ENCODE measurements around the gene THEM4.
"Not testable (repeated sequence)": the region's sequence is repeated elsewhere in the genome, so short reads cannot be mapped to it uniquely, and the experiment has no call there.

The THEM4 gene

DNA sequence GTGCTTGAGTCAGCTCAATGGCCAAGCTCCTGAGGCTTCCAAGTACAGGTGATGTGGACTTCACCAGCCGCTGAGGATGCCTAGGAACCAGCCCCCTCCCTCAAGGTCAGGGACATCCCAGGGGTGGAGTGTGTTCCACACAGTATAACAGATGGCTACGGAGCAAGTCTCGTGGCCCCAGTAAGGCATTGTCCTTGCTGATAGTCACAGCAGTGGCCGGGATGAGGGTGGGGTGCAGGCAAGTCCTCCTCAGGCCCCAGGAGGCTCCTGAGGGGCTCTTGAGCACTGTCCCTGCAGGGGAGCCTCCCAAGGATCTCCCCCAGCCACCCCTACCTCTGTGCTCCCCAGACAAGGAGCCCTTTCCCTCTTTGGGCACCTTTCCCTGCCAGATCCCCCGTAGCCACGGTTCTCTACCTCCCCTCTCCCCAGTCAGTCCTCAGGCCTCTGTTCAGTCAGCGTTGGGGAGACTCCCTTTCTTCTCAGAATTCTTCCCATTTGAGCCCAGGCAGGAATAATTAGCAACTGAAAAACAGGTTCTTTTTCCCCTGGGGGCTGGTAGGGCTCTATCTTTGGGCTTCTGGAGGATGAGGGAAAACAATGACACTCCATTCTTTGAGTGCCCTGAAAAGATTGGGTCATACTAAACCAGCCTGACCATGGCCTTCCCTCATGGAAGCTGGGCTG is 48.7 kb downstream of the THEM4 start:
- DNase-seq, result no peak

DNA sequence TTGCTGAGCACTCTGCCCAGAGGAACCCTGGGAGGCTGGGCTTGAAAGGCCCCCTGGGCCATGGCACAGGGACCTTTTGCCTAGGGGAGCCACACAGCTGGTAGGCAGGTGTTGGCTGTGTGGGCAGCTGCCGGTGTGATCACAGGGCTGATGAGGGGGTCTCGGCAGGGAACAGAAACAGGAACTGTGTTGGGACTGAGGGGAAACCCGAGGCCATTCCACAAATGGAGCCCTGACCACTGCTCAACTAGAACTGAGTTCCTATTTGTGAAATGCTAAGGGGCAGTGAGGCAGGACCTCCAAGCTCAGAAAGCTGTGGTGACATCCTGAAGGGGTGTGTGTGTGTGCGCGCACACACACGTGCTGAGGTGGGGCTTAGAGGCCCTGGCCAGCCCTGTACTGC is 49.4 kb downstream of the THEM4 start:
- no peak for DNase-seq

DNA sequence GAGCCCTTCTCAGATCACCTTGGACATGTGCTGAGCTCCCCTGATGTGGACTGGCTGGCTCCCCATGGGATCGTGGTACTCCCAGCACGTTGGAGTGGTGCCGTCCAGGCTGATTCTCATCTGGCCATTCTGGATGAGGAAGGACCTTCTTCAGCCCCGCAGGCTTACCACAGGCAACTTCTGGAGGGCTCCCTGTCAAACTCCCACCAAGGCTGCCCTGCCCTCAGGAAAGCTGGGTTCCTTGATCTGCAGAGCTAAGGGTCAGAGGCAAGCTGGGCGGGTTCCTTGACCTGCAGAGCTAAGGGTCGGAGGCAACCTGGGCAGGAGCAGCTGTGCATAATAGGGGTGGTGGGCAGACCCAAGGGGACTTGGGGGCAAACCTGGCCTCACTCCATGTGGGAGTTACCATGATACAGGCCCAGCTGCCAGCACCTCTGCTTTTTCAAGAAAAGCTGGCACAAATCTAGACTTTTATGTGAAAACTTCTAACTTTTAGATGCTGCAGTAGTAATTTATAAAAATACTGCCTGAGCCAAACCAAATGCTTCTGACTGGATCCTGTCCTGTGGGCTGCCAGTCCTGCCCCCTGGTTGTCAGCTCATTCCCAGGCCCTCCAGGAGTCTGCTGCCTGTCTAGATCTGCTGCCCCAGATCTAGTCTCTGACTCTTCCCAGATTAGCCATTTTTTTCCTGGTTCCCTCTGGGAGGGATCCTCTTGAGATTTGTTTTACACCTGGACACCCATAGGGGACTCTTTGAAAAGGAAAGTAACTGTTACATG is 50.2 kb downstream of the THEM4 start:
- DNase-seq, result no peak

DNA sequence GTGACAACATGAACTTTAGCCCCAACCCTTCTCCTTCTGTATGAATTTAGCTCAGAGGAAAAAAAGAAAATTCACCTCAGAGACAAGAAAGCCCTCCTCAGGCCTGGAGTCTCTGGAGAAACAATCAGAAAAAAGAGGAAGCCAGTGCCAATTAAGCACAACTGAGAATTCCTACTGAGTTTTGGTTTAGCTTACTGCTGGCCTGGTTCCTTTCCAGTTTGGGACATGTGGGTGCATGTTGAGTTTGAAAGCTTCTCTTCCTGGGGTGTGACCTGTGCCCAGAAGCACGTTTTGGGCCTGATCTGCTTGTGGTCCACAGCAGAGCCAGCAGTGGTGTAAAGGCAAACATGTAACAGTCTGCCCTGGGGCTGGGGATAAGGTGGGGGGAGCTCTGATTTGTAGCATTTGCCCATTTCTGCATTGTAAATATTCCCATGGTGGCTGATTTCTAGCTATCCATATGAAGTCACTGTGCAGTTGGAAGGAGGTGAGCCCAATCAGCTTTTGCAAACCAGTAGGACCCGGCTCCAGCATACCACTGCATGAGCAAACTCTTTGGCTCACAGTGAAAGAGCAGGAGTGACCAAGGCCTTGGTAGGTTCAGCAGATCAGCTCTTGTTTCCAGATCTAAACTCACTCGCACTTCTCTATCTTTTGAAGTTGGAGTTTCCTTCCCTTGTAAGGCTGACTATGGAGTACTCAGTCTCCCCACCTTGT is 51.1 kb downstream of the THEM4 start:
- no peak for DNase-seq

DNA sequence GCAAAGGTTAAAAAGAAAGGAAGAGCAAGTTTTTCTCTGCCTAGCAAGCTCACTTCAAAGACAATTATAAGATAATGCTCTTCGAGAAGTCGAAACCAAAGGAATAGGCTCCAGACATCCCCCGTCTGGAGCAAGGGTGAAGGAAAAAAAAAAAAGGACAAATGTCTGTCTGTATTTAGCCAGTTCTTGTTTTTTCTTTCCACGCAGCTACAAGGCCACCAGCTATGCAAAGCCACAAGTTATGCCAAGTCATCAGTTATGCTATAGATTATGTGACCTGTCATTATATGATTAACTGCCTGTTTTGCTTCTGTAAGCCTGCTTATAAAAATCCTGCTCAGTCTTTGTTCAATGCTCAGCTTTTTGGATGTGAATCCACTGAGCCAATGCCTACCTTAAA is 53.4 kb downstream of the THEM4 start:
- no peak for DNase-seq

DNA sequence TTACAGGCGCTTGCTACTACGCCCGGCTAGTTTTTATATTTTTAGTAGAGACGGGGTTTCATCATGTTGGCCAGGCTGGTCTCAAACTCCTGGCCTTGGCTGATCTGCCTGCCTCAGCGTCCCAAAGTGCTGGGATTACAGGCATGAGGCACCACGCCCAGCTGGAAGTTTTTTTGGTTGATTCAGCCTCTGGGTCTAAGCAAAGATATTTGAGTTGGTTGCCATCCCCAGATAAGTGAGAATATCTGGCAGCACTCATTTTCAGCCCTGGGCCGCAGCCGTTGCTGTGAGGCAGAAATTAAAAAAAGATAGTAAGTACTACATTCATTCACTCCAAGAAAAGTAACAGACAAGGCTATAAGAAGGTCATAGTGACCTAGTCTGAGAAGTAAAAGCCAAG is 53.8 kb downstream of the THEM4 start:
- DNase-seq, result not testable (repeated sequence)

DNA sequence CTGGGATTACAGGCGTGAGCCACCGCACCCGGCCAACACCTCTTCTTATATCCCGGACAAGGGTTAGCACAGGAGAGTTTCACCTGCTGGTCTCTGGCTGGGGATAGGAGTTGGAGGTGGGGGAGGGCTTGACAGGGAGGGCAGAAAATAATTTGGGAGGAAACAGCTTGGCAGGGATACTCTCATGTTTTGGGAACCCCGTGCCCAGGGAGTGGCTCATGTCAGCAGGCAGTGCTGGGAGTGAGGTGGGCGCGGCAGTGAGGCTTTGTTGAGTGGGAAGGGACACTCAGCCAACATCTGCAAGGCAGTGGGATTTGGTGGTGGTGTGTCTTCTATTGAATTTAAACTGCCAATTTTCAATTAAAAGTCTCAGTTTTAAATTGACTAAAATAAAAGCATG is 54.7 kb downstream of the THEM4 start:
- DNase-seq, result no peak

DNA sequence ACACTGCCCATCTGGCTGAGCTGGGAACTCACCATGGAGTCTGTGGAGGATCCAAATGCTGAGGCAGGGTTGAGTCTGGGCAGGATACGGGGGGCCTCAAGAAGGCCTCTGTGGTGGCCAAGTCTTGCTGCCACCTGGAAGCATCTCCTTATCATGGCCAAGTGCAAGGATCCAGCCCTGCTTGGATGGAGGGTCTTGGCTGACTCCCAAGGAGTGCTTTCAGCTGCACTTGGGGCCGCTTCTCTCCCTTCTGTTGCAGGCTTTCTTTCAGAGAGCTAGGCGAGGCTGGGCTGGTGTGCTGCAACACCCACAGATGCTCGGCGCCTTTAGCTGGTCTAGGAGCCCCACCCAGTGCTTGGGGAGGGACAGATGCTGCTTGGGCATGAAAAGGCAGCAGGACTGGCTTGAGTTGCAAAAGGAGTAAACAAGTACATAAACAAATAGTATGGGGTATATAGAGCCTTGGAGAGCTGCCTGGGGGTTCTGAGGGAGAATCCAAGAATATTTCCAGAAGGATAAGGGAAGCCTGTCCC is 55.8 kb downstream of the THEM4 start, which contains the start of gene THEM5:
Gene THEM5, minus strand, starts transcription at position 302 of the 533 bp plus-strand sequence. Its CDS starts 147 bp downstream, at position 155.
- no peak for DNase-seq

DNA sequence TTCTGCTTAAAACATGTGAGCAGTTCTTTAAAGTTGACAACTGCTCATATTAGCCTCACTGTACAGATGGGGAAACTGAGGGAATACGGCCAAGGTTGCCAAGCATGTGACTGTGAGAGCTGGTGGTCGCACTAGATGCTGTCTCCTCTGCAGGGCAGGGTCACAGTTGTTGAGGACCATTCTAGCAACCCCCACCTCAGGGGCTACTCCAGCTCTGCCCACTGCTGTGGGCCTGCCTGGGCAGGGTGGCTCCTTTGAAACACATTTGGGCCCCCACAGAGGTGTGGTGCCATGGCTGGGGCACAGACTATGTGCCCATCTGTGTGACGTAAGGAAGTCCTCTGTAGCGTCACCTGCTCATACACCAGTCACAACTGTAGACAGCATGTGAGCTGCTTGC is 56.6 kb downstream of the THEM4 start:
- DNase-seq, result no peak

DNA sequence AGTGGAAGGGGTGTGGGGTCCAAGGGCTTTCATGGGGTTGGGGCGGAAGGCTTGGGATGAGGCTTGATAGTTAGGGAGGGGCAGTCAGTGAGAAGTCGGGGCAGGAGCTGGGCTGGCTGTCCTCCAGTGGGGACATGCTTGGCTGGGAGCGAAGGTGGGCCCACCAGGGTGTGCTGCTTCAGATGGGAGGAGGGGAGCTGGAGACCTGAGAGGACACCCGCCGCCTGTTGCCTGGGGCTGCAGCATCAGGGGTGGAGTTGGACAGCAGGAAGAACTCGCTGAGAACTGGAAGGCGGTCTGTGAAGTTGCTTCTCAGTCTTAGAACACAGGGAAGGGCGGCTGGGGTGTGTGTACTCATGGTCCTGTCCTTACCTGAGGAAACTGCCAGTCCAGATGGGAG is 57.4 kb downstream of the THEM4 start:
- DNase-seq, result no peak

DNA sequence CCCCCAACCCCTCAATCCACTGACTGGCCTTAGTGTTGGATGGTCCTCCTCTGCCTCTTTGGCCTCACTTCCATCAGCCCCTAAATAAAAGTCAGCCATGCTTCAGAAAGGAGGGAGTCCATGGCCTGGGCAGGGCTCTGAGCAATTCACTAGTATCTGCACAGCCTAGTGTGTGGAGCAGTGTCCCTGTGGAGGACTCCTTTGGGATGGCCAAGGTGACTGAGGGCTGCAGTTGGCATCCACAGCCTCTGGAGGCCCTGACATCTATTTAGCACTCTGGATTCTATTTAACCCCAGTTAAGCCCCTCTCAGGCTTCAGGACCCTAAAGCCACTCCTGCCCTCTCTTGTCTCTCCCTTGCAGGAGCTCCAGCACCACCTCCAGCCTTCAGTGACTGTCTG is 59.4 kb downstream of the THEM4 start:
- no peak for DNase-seq

DNA sequence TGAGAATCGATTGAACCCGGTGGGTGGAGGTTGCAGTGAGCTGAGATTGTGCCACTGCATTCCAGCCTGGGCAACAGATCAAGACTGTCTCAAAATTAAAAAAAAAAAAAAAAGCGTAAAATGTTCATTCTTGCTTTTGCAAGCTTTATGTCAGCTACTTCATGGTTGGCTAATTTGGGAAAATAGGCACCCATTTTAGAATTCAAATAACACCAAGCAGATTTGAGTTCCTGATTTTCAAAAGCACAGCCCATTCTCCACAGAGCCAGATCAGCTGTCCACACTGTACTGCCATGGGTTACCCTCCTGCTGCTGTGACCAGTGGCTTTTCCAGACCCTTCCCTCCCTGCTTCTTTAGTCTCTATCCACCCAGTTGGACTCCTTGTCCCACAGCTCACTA is 60.2 kb downstream of the THEM4 start:
- DNase-seq, result no peak

DNA sequence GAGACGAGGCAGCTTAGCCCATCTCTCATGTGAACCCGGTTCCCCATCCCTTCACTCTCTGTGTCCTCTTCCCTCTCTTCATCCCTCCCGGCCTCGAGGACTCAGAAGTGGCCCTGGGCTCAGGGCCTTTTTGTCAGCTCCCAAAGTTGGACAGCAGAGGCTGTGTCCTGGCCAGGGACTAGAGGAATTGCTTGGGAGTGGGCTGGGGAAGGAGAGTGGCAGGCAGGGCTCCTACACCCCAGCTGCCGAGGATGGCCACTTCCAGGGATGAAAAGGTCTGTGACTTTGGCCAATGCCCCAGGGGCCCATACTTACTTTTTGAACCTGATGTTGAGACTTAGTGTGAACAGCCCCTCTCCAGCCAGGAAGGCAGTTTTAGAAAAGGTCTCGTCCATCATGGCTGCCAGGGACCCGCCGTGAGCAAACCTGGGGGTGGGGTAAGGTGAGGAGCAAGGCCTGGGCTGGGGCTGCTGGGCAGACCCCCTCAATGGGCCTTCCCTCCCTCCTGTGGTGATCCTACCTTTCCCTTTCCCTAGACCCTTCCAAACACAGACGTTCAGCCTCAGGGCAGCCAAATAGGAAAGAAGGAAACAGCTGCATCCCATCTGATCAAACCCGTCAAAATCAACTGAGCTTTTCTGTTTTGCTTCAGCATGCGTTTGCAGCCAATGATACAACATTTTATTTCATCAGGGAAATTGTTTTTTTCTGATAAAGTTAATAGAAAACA is 61.3 kb downstream of the THEM4 start:
- DNase-seq, result no peak

DNA sequence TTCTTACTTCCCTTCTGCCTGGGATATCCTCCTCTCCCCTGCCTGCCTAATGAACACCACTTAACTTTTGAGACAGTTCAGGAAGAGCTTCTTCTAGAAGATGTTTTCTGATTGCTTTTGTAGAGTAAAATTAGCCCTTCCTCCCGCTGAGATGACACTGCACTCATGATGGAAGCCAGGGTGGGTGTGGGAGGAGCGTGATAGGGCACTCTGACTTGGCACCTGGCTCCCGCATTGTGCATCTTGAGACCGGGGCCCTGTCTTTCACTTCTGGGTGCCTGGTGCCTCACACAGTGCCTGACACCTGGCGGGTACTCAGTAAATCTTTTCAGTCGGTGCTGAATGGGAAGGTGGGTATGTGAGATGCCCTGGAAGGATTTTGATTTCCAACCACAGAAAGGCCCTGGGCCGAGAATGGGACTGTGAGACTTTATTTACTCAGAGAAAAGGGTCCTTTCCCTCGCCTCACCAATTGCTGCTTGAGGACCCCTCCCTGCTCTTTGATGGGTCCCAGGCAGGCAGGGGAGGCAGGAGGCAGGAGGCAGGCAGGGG is 62.5 kb downstream of the THEM4 start:
- DNase-seq, result no peak

DNA sequence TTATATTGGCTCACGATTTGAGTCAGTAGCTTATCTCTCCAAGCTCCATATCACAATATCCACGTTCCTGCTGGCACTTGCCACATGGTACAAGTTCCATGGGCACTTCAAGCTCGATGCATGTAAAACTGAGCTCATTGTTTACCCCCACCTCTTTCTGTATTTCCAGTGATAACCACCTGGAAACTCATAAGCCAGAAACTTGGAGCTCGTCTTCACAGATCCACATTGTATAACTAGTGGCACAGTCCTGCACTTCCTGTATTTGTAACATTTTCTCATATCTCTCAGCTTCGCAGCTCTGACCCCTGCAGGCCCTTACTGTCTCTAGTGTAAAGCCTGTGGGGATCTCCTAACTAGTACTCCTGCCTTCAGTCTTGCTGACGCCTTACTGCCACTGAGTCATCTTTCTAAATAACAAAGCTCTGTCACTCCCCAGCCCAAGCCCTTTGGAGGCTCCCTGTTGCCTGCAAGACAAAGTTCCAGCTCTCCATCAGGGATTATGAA is 63.2 kb downstream of the THEM4 start:
- no peak for DNase-seq

DNA sequence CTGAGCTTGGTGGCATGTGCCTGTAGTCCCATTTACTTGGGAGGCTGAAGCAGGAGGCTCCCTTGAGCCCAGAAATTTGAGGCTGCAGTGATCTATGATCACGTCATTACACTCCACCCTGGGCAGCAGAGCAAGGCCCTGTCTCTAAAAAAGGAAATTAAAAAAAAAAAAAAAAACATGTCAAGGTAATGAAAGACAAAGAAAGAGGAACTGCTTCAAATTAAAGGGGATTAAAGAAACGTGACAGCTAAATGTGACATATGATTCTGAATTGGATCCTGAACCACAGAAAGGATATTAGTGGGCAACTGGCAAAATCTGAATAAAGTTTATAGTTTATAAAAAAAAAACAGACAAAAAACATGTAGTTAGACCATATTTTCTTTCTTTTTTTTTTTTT is 65.9 kb downstream of the THEM4 start:
- no peak for DNase-seq

DNA sequence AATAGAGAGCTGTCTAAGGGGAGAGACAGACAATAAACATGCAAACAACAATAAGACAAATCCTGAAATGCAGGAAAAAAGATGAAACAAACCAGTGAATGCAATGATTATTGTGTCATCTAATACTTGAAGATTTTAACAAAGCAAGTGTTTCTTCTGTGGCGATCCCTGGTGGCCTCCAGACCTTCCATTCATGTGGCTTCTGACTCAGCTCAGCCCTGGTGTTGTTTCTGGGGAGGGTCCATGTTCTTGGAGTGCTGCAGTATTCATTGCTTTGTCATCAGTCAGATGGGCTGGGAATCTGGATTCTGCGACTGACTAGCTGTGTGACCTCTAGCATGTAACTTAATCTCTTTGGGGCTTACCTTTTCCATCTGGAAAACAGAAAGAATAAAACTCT is 68.2 kb downstream of the THEM4 start:
- DNase-seq, result peak in 5 of 58 donors; percentile 17 to 48 (median 34)

DNA sequence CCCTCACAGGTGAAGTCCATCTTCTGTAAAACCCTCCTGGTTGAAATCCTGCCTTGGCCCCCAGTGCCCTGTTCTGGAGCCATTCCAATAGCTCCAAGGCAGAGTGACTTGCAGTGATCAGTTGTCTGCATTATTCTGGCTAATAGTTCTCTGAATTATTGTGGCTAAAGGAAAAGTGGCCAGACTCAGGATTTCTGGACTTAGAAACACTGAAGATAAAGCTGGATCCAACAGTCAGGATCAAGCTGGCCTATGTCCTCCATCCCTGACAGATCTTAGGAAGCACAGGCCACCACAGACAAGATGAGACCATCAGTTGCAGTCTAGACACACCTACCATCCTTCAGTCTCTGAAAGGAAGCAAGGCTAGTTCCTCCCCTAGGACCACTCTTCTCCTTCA is 68.9 kb downstream of the THEM4 start:
- DNase-seq, result no peak

DNA sequence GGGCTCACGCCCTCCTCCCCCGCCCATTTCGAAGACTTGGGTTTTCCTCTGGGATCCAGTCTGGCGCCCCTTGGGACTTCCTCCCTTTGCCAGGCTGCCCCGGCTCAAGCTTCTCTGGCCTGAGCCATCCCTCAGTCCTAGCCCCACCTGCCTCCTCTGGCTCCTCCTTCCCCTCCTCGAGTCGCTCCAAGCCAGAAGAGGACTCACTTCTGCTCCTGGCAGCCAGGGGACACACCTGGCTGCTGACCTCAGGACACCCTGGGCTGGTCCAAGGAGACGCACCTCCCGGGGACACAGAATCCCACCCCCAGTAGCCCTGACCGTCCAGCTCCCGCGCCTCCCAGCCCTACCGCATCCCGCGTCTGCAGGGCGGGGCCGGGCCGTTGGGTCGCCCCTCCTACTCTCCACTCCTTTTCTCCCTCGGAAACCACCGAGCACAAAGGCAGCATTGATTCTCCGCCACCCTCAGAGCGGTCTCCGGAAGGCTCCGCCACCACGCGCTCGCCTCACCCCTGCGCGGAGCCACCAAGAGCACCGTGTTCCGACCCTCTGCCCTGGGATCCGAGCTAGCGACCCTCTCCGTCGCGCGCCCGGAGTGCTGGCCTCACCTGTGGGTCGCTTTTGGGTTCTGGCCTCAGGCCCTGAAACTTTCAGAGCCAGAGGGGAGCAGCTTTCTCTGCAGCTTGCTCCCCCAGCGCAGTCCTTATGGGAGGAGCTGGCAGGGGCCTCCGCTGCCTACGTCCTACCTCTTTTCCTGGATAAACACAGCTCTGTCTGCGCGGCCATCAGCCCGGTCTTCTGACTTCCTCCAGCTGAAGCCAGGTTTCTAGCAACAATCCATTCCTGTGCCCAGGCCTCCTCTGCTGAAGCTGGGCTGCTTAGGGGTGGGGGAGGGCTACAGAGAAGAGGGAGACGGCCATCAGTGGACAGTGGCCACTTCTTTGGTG is 69.6 kb downstream of the THEM4 start, which contains the start of gene C2CD4D:
Gene C2CD4D, minus strand, starts transcription at position 364 of the 947 bp plus-strand sequence. CDS start 831 bp downstream, outside the sequence.
- DNase-seq, result peak in 56 of 58 donors; percentile 23 to 91 (median 71)

DNA sequence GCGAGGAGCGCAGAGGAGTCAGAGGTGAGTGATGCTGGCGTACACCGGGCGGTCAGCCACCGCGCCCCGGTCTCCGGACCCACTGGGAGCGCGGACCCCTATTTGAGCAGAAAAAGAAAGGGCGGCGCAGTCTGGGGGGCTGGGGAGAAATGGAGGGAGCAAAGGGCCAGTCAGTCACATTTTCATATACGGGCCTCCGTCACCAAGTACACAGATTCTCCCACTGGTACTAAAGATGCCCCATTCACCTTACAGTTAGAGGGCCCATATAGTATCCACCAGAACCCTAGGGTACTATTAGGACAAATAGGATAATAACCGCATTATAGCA is 70.3 kb downstream of the THEM4 start:
- DNase-seq, result no peak
